RWPE2 (cell line): ENCODE results near the gene CD164L2.

Experiments used
- ATAC-seq: fragments of 200-7000 bp; cut with Tn5 transposase; 3 replicates; pipeline ENCODE4 v1.9.1; 2021; ENCODE audit warnings: low read depth
- DNase-seq: peaks from one replicate; pipeline ENCODE4 v3.0.0-alpha.2; 2020; ENCODE audit warnings: low spot score
- H3K27ac ChIP-seq: fragments of 450-650 bp; 2 replicates; pipeline ENCODE4 v1.5.1; 2017; ENCODE audit warnings: mild to moderate bottlenecking; ENCODE audit not compliant: poor library complexity, severe bottlenecking
- H3K27me3 ChIP-seq: fragments of 250-450 bp; sonication (Bioruptor Pico); 2 replicates; pipeline ENCODE4 v1.5.1; 2021; ENCODE audit warnings: mild to moderate bottlenecking, moderate library complexity; ENCODE audit not compliant: insufficient read depth, poor library complexity, severe bottlenecking
- H3K36me3 ChIP-seq: fragments of 250-450 bp; sonication (Bioruptor Pico); 2 replicates; pipeline ENCODE4 v1.5.1; 2020; ENCODE audit warnings: low read depth, mild to moderate bottlenecking, moderate library complexity
- H3K4me1 ChIP-seq: fragments of 250-450 bp; sonication (Bioruptor Pico); 2 replicates; pipeline ENCODE4 v1.5.1; 2021; ENCODE audit warnings: mild to moderate bottlenecking, moderate library complexity; ENCODE audit not compliant: insufficient read depth, poor library complexity, severe bottlenecking
- H3K4me3 ChIP-seq: fragments of 250-450 bp; sonication (Bioruptor Pico); 2 replicates; pipeline ENCODE4 v1.5.1; 2021; ENCODE audit warnings: mild to moderate bottlenecking, moderate library complexity; ENCODE audit not compliant: severe bottlenecking
- H3K9me3 ChIP-seq: fragments of 250-450 bp; sonication (Bioruptor Pico); 2 replicates; pipeline ENCODE4 v1.5.1; 2021; ENCODE audit warnings: mild to moderate bottlenecking, moderate library complexity; ENCODE audit not compliant: severe bottlenecking
- TF ChIP-seq, protein P1 (sequence below): fragments of 450-650 bp; IDR thresholded peaks from one replicate; pipeline ENCODE4 v1.5.1; 2017; ENCODE audit warnings: mild to moderate bottlenecking, moderate library complexity; ENCODE audit not compliant: poor library complexity, severe bottlenecking

Gene CD164L2

DNA sequence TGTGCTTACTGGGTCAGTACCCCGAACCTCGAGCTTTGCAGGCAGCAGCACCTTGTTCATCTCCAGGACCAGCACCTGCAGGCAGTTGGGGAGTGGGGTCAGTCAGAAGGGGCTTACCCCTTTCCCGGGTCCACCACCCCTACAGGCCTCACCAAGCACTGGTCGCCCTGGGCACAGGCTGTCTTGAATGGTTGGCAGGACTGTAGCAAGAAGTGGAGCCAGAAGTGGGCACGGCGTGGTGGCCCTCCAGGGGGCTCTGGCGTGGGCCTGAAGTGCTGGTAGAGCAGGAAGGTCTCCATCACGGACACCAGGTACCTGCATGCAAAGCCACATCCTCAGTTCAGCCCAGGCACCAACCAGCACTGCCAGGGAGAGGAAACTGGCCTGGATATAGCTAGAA is 21.6 kb downstream of the CD164L2 start:
- Histone ChIP-seq H3K4me1 (no peaks in the 10 kb centered on the region), H3K36me3 (peaks cover 45% of the 10 kb centered on the region), H3K9me3 (no peaks in the 10 kb centered on the region), H3K27ac (no peak overlapping the region), H3K4me3 (no peak overlapping the region), H3K27me3 (no peaks in the 10 kb centered on the region)
- no peak for DNase-seq
- TF ChIP-seq, protein P1, sequence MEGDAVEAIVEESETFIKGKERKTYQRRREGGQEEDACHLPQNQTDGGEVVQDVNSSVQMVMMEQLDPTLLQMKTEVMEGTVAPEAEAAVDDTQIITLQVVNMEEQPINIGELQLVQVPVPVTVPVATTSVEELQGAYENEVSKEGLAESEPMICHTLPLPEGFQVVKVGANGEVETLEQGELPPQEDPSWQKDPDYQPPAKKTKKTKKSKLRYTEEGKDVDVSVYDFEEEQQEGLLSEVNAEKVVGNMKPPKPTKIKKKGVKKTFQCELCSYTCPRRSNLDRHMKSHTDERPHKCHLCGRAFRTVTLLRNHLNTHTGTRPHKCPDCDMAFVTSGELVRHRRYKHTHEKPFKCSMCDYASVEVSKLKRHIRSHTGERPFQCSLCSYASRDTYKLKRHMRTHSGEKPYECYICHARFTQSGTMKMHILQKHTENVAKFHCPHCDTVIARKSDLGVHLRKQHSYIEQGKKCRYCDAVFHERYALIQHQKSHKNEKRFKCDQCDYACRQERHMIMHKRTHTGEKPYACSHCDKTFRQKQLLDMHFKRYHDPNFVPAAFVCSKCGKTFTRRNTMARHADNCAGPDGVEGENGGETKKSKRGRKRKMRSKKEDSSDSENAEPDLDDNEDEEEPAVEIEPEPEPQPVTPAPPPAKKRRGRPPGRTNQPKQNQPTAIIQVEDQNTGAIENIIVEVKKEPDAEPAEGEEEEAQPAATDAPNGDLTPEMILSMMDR = no peak
- ATAC-seq = no peak

DNA sequence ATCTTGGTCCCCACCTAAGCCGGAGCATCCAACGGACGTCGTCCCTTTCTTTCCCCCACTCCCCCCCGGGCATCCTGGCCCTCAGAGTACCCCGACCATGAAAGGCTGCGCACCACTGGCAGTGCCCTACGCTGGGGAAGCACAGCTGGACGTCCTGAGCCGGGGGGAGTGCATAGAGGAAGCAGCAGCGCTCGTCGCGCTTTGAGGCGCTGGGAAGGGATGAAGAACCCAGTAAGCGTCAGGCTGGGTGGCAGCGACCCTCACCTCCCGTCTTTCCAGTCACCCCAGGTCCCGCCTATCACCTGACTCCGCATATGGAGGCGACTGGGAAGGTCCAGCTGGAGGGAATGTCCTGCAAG is 22.1 kb downstream of the CD164L2 start:
- Histone ChIP-seq H3K9me3 (no peaks in the 10 kb centered on the region), H3K27ac (no peak overlapping the region), H3K36me3 (peaks cover 50% of the 10 kb centered on the region), H3K4me3 (no peak overlapping the region), H3K4me1 (no peaks in the 10 kb centered on the region), H3K27me3 (no peaks in the 10 kb centered on the region)
- TF ChIP-seq, protein P1 = no peak
- ATAC-seq (no peak), DNase-seq (no peak)

DNA sequence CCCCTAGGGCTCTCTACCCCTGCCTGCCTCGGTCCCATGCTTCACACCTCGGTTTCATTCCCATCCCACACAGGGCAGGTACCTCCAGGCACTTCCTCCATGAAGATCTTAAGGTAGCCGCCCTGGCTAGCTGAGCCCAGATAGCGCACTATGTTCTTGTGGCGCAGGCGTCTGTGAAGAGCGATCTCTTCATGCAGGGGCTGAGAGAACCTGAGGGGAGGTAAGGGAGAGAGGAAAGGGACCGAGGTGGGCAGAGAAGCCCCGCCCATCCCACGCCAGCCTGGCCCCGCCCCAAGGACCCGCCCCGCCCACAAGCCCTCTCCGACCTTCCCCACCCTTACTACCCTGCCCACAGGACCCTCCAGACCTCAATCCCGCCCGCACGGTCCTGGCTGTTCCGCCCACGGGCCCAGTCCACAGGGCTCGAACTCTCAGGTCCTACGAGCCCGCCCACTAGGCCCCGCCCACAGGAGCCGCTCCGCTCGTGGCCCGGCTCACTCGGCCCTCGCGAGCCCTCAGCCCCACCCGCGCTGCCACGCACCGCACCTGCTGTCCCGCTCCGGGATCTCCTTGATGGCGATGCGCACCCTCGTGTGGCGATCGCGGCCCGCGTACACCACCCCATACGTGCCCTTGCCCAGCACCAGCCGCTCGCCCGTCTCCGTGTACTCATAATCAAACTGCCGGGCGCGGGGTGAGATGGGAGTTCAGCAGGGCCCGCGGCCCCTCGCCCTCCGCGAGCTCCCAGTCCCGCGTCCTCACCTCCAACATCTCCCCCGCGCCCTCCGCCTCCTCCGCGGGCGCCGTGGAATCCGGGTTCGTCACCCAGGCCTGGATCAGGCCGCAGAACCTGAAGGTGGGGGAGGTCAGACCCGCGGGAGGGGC is 22.7 kb downstream of the CD164L2 start:
- no peaks in the 10 kb centered on the region for H3K4me1 ChIP-seq
- H3K36me3 ChIP-seq = peaks cover 57% of the 10 kb centered on the region
- DNase-seq (no peak), ATAC-seq (no peak)
- H3K27me3 ChIP-seq = no peaks in the 10 kb centered on the region
- no peaks in the 10 kb centered on the region for H3K9me3 ChIP-seq
- TF ChIP-seq, protein P1 = no peak
- no peak overlapping the region for H3K4me3 ChIP-seq
- H3K27ac ChIP-seq = no peak overlapping the region

DNA sequence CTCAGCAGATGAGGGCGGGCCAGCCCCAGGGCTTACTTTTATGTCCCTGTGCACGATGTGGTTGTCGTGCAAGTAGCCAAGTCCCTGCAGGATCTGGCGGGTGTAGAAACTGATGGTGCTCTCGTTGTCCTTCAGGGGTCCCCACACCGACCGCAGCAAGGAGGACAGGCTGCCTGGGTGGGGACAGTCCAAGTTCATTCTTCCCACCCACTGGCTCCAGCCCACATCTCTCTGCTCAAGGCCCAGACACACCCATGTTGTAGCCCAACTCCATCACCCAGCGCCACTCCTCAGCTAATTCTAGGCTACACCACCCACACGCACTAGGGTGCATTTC is 23.3 kb downstream of the CD164L2 start:
- H3K36me3 ChIP-seq = peaks cover 62% of the 10 kb centered on the region
- H3K27ac ChIP-seq = no peak overlapping the region
- no peaks in the 10 kb centered on the region for H3K27me3 ChIP-seq
- H3K4me1 ChIP-seq = no peaks in the 10 kb centered on the region
- DNase-seq (no peak), ATAC-seq (no peak)
- no peak overlapping the region for H3K4me3 ChIP-seq
- H3K9me3 ChIP-seq = no peaks in the 10 kb centered on the region
- TF ChIP-seq, protein P1 = no peak

DNA sequence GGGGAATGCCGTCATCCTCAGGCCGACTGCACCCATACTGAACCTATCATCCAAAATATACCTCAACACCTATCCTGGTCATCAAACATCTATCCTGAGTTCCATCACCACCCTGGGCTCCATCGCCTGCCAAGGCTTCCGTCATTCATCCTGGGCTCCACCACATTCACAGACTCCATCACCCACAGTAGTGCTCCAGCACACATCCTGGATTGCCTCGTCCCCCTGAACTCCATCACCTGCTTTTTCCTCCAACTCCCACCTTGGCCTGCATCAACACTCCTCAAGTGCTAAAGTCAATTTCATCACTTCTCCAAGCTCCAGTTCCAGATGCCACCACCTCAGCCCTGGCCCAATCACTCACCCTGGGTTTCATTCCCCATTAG is 24.2 kb downstream of the CD164L2 start:
- TF ChIP-seq, protein P1 = no peak
- no peak for ATAC-seq
- H3K9me3 ChIP-seq = no peaks in the 10 kb centered on the region
- peaks cover 58% of the 10 kb centered on the region for H3K36me3 ChIP-seq
- no peak overlapping the region for H3K27ac ChIP-seq
- no peaks in the 10 kb centered on the region for H3K27me3 ChIP-seq
- H3K4me3 ChIP-seq = no peak overlapping the region
- no peak for DNase-seq
- H3K4me1 ChIP-seq = no peaks in the 10 kb centered on the region
